ENCODE measurements around the gene NDUFAF2.
"Not testable (repeated sequence)": the region's sequence is repeated elsewhere in the genome, so short reads cannot be mapped to it uniquely, and the experiment has no call there.

The NDUFAF2 gene

DNA sequence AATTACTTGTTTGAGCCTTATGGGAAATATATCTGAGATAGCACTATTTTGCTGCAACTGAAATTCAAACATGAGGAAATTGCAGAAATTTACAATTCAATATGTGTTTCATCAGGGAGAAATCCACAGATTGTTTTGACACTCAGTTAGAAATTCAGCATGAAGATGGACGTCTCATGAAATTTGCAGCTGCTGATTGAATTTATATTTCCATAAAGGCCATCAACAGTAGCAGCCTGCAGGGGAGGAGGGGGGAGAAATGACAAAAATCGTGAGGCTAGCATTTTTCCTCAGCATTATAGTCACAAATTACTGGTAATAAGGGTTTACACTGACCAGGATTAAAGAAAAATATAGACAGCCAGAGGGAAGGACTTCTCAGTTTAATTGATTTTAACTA lies 81.0 kb downstream of the NDUFAF2 start:
- H3K27ac ChIP-seq, result no peak overlapping the region
- ChIA-PET CTCF (interaction anchor here (0.6 kb wide), 1 partner anchor 347 kb away, joined by 4 read pairs; no protein-coding TSS in a partner anchor), POLR2A (ENCODE audit: low non-redundant PET) (no interaction called here)
- DNase-seq (ENCODE audit: low spot score), result no peak
- TF ChIP-seq, protein P1, sequence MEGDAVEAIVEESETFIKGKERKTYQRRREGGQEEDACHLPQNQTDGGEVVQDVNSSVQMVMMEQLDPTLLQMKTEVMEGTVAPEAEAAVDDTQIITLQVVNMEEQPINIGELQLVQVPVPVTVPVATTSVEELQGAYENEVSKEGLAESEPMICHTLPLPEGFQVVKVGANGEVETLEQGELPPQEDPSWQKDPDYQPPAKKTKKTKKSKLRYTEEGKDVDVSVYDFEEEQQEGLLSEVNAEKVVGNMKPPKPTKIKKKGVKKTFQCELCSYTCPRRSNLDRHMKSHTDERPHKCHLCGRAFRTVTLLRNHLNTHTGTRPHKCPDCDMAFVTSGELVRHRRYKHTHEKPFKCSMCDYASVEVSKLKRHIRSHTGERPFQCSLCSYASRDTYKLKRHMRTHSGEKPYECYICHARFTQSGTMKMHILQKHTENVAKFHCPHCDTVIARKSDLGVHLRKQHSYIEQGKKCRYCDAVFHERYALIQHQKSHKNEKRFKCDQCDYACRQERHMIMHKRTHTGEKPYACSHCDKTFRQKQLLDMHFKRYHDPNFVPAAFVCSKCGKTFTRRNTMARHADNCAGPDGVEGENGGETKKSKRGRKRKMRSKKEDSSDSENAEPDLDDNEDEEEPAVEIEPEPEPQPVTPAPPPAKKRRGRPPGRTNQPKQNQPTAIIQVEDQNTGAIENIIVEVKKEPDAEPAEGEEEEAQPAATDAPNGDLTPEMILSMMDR (conservative IDR thresholded peaks at IDR 0.05; ENCODE audit: low read depth), result no peak

DNA sequence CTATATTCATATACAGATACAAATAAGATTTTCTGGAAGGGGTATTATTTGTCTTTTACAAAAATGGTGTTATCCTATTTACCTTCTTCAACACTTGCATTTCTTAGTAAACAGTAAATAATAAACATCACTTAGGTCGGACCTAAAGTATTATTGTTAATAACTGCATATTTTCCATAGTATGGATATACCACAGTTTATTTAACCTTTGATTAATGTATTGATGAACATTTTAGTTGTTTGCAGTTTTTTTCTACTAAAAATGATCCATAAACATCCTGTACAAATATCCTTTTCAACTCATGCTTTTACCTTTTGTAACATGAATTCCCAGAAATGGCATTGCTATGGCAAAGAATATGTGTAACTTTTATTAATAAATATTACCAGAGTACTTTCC lies 83.4 kb downstream of the NDUFAF2 start:
- no peak for DNase-seq (ENCODE audit: low spot score)
- no peak overlapping the region for H3K27ac ChIP-seq
- ChIA-PET CTCF (no interaction called here), POLR2A (ENCODE audit: low non-redundant PET) (no interaction called here)
- TF ChIP-seq, protein P1 (conservative IDR thresholded peaks at IDR 0.05; ENCODE audit: low read depth), result no peak

- TF ChIP-seq, protein P1 (conservative IDR thresholded peaks at IDR 0.05; ENCODE audit: low read depth), result no peak
- POLR2A ChIA-PET (ENCODE audit: low non-redundant PET), result no interaction called here
- DNase-seq (ENCODE audit: low spot score), result no peak
- no peak overlapping the region for H3K27ac ChIP-seq
- CTCF ChIA-PET, result interaction anchor here (0.6 to 0.7 kb wide), 2 partner anchors 9 to 53 kb away, joined by 3 read pairs; no protein-coding TSS in a partner anchor
Observed at GRCh38 chr5:61029456-61030162, 84.6 kb downstream of the NDUFAF2 start.

DNA sequence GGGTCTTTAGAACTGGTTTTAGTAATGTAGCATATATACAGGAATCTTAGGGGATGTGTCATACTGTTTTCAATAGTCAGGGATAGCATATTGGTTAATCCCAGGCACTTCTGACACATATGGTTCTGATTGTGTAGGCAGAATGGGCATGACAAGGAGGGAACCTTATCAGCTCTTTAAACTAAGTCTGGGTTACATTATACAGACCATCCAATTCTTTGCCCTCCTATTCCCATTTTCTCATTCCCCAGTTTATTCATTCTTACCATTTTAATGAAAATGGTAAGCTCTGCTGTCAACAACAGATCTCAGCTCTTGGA lies 85.1 kb downstream of the NDUFAF2 start:
- no peak overlapping the region for H3K27ac ChIP-seq
- no peak for DNase-seq (ENCODE audit: low spot score)
- TF ChIP-seq, protein P1 (conservative IDR thresholded peaks at IDR 0.05; ENCODE audit: low read depth), result no peak
- CTCF ChIA-PET, result interaction anchor here (0.6 kb wide), 1 partner anchor 53 kb away, joined by 3 read pairs; no protein-coding TSS in a partner anchor
- POLR2A ChIA-PET (ENCODE audit: low non-redundant PET), result no interaction called here

DNA sequence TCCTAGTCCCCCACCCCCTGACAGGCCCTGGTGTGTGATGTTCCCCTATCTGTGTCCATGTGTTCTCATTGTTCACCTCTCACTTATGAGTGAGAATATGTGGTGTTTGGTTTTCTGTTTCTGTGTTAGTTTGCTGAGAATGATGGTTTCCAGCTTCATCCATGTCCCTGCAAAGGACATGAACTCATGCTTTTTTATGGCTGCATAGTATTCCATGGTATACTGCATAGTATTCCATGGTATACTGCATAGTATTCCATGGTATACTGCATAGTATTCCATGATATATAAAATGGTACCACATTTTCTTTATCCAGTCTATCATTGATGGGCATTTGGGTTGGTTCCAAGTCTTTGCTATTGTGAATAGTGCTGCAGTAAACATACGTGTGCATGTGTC lies 86.3 kb downstream of the NDUFAF2 start:
- H3K27ac ChIP-seq; POLR2A ChIA-PET (ENCODE audit: low non-redundant PET); DNase-seq (ENCODE audit: low spot score); CTCF ChIA-PET: not testable (repeated sequence)

GRCh38 chr5:61044545-61044944 lies 99.5 kb downstream of the NDUFAF2 start:
- no peak overlapping the region for H3K27ac ChIP-seq
- DNase-seq (ENCODE audit: low spot score), result no peak
- ChIA-PET CTCF (interaction anchor here (0.7 to 0.8 kb wide), 2 partner anchors 10 to 34 kb away, joined by 3 read pairs; no protein-coding TSS in a partner anchor), POLR2A (ENCODE audit: low non-redundant PET) (no interaction called here)
- TF ChIP-seq, protein P1 (conservative IDR thresholded peaks at IDR 0.05; ENCODE audit: low read depth), result no peak

DNA sequence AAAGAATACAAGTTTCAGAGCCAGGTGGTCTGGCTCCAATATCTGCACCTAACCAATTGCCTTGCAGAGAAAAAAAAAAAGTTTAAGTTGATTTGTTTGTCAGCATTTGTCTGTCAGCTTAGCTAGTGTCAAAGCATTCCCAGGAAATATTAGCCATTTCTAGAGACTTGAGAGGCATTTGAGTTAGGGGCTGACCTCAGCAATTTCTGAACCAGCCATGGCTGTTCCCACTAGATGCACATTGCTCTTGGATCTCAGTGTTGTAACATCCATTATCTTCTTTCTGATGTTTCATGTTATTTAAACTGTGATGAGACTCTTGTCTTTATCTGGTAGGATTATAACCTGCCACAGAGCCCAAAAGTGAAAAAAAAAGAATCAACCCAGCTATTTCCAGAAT lies 102.3 kb downstream of the NDUFAF2 start:
- TF ChIP-seq, protein P1 (conservative IDR thresholded peaks at IDR 0.05; ENCODE audit: low read depth), result no peak
- ChIA-PET CTCF (interaction anchor here (0.6 to 0.7 kb wide), 2 partner anchors 149 to 612 kb away, joined by 3 to 4 read pairs; no protein-coding TSS in a partner anchor), POLR2A (ENCODE audit: low non-redundant PET) (no interaction called here)
- H3K27ac ChIP-seq, result no peak overlapping the region
- DNase-seq (ENCODE audit: low spot score), result no peak

All from RWPE1 (cell line).